B cell (primary cell): ENCODE measurements around the gene NIPAL4. TPM values are rescaled to one million over a fixed set of nuclear protein-coding genes. Genes with fewer than 3 reads are reported as not detected.
A peak's percentile ranks its signal among the peaks of the same experiment; 100 is the strongest.

Experiments
- ATAC-seq: fragments of 200-7000 bp; cut with Tn5 transposase; one replicate; pipeline ENCODE4 v1.10.0; 2021; ENCODE audit warnings: low read depth, mild to moderate bottlenecking, moderate number of reproducible peaks, moderate library complexity
- CTCF ChIA-PET: fragments of 350-600 bp; sonication (Branson Sonifier 250); formaldehyde crosslinking; loops from one replicate; lab custom pipeline; 2021; ENCODE audit warnings: antibody characterized with exemption, inconsistent platforms; lab: Charles Lee
- POLR2A ChIA-PET: fragments of 350-600 bp; sonication (Branson Sonifier 250); formaldehyde crosslinking; loops from one replicate; lab custom pipeline; 2021; ENCODE audit warnings: antibody characterized with exemption; lab: Charles Lee
- DNase-seq: peaks from one replicate; pipeline ENCODE4 v3.0.0; 2013
- H2AFZ ChIP-seq: 2 replicates; pipeline ENCODE4 v1.6.1; 2012; ENCODE audit warnings: mild to moderate bottlenecking, low read depth, low read length; ENCODE audit not compliant: insufficient read depth, poor library complexity, severe bottlenecking
- H3K27ac ChIP-seq, 2 donors: 1 replicate in 1 of 2; 2 replicates in 1 of 2; pipeline ENCODE4 v1.5.1; 2012 to 2013; ENCODE audit warnings: low read length in 2 of 2, mild to moderate bottlenecking in 2 of 2, moderate library complexity in 1 of 2
- H3K27me3 ChIP-seq, 4 experiments: fragments of 200-600 bp in 1 of 4; sonication (generic) in 1 of 4; replicated peaks in 1 of 4; 1 replicate in 2 of 4; 2 replicates in 2 of 4; pipeline versions ENCODE4 v1.6.1 to v1.7.0; 2013 to 2016; ENCODE audit warnings: low read length in 3 of 4, mild to moderate bottlenecking in 2 of 4, mixed read lengths in 1 of 4, moderate library complexity in 1 of 4; ENCODE audit not compliant: insufficient read depth in 4 of 4, control insufficient read depth in 3 of 4; ENCODE audit errors: control extremely low read depth in 1 of 4
- H3K36me3 ChIP-seq, 2 experiments: replicated peaks in 1 of 2; 1 replicate in 1 of 2; 2 replicates in 1 of 2; pipeline versions ENCODE4 v1.6.1 to v1.7.1; 2013; ENCODE audit warnings: low read length in 1 of 2; ENCODE audit not compliant: insufficient read depth in 2 of 2, control insufficient read depth in 1 of 2; ENCODE audit errors: control extremely low read depth in 1 of 2, extremely low read depth in 1 of 2
- H3K4me1 ChIP-seq, 2 donors: fragments of 200-600 bp in 1 of 2; sonication (generic) in 1 of 2; 1 replicate in 1 of 2; 2 replicates in 1 of 2; pipeline versions ENCODE4 v1.5.1 to v1.6.1; 2013 to 2017; ENCODE audit warnings: low read length in 2 of 2; ENCODE audit not compliant: control insufficient read depth in 2 of 2, insufficient read depth in 2 of 2
- H3K4me2 ChIP-seq: replicated peaks from 2 replicates; pipeline ENCODE3; 2012; ENCODE audit warnings: mild to moderate bottlenecking, low read depth, low read length; ENCODE audit not compliant: poor library complexity, severe bottlenecking
- H3K4me3 ChIP-seq, 5 experiments: fragments of 200-600 bp in 1 of 5; sonication (generic) in 1 of 5; 1 replicate in 3 of 5; 2 replicates in 2 of 5; pipeline versions ENCODE4 v1.5.1 to v1.7.0; 2011 to 2016; ENCODE audit warnings: low read length in 4 of 5, mild to moderate bottlenecking in 4 of 5, low read depth in 2 of 5, control low read depth in 1 of 5, moderate library complexity in 1 of 5; ENCODE audit not compliant: insufficient read depth in 1 of 5; ENCODE audit errors: control extremely low read depth in 1 of 5, extremely low read depth in 1 of 5
- H3K79me2 ChIP-seq: fragments of 200-600 bp; sonication (generic); one replicate; pipeline ENCODE4 v1.6.0; 2016; ENCODE audit warnings: low read length; ENCODE audit not compliant: control insufficient read depth, insufficient read depth
- H3K9ac ChIP-seq: fragments of 200-600 bp; sonication (generic); 2 replicates; pipeline ENCODE4 v1.6.1; 2017; ENCODE audit warnings: mild to moderate bottlenecking, low read length, moderate library complexity
- H3K9me3 ChIP-seq, 3 donors: one replicate each; pipeline versions ENCODE4 v1.6.1 to v1.7.1; 2013; ENCODE audit warnings: low read length in 2 of 3; ENCODE audit not compliant: control insufficient read depth in 2 of 3, insufficient read depth in 1 of 3; ENCODE audit errors: control extremely low read depth in 1 of 3
- H4K20me1 ChIP-seq: 2 replicates; pipeline ENCODE4 v1.6.0; 2012; ENCODE audit warnings: mild to moderate bottlenecking, low read length; ENCODE audit not compliant: insufficient read depth, control insufficient read depth, poor library complexity, severe bottlenecking
- H3K27ac Mint-ChIP-seq: one replicate; pipeline ENCODE4 v1.8.0; 2021; ENCODE audit warnings: mixed read lengths
- H3K27me3 Mint-ChIP-seq: one replicate; pipeline ENCODE4 v1.8.0; 2021; ENCODE audit warnings: mixed read lengths
- H3K4me1 Mint-ChIP-seq: one replicate; pipeline ENCODE4 v1.8.0; 2021; ENCODE audit warnings: mixed read lengths
- H3K4me3 Mint-ChIP-seq: one replicate; pipeline ENCODE4 v1.8.0; 2021; ENCODE audit warnings: mixed read lengths
- H3K9me3 Mint-ChIP-seq: one replicate; pipeline ENCODE4 v1.8.0; 2022; ENCODE audit warnings: mixed read lengths; ENCODE audit not compliant: insufficient read depth
- EZH2 ChIP-seq: IDR thresholded peaks from 2 replicates; pipeline ENCODE4 v1.6.1; 2012; ENCODE audit warnings: borderline replicate concordance, low read depth, mild to moderate bottlenecking, moderate library complexity, low read length; ENCODE audit not compliant: insufficient read depth, poor library complexity, severe bottlenecking
- WGBS: methylation state at CpG from one replicate; pipeline ENCODE4 v1.1.5; 2013; ENCODE audit warnings: missing lambda C conversion rate; ENCODE audit not compliant: insufficient coverage; 5-methylcytosine and 5-hydroxymethylcytosine counted together
- intact Hi-C: fragments of 100-400 bp; cut with micrococcal nuclease; formaldehyde crosslinking; loops from one replicate; pipeline ENCODE4 v1.10.0; 2022
- polyA plus RNA-seq: library from polyadenylated mRNA; depleted of rRNA; stranded (reverse); fragments of >200 nt; gene quantifications from 2 replicates; pipeline ENCODE4 v1.2.3, GENCODE V29; 2012
- total RNA-seq, 2 donors: library from RNA; stranded (reverse); fragments of 120-200 nt in 1 of 2; gene quantifications; 1 replicate in 1 of 2; 2 replicates in 1 of 2; pipeline versions ENCODE4 v1.2.3 to v1.2.4, GENCODE V29; 2013 to 2022
- TF ChIP-seq, protein P1 (sequence below): fragments of 200-600 bp; IDR thresholded peaks from one replicate; pipeline ENCODE4 v1.8.0; 2022; ENCODE audit warnings: antibody characterized with exemption, mild to moderate bottlenecking

NIPAL4 gene
- total and polyA plus RNA-seq, 2 donors (not counting 1 experiment from before 2014, with no cell fraction given): 4.6 to 6.4 TPM

DNA sequence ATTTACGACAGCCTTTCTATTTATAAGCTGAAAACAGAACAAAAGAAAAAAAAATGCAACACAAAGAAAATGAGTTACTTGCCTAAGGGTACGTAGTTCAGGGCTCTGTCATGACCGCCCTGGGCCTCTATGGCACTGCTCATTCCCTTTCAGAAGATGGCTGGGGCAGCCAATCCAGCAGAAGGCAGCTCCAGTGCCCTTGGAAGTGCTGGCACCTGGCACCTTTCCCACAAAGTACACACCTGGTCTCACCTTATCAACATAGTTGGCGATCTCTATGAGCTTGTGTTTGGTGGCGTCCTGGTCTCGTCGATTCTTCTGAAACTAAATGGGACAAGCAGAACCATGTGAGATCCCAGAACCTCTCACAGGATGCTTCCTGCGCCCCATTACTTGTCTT is 53.2 kb downstream of the NIPAL4 start:
- 94% methylated on average over 8 of the region's 8 CpGs for WGBS

DNA sequence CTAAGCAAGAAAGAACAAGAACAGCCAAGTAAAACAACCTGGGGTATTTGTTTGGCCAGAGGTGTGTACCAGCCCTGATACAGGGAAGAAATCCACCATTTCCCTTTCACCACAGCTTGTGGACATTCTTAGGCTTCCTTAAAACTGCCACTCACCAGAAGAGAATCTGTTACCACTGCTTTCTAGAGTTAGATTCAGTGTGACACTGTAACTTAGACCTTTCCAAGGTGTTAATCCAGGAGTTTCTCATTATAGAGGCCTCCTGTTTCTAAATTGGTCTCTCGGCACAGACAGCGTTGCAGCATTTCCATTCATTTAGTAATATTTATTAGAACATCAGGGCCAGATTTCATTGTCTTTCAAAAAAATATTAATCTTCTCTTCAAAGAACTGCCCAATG is 55.0 kb downstream of the NIPAL4 start:
- Histone ChIP-seq H2AFZ (no peak overlapping the region), H3K27ac (peak overlapping the region in 1 of 2 donors; percentile 83), H3K4me1 (peaks cover 33 to 34% of the 10 kb centered on the region in 2 donors), H3K27me3 (no peaks in the 10 kb centered on the region), H4K20me1 (no peaks in the 10 kb centered on the region), H3K9me3 (peaks cover 0 to 4% (median 0%) of the 10 kb centered on the region in 3 donors), H3K79me2 (peaks cover 60% of the 10 kb centered on the region), H3K4me3 (no peak overlapping the region), H3K36me3 (peaks cover 14 to 94% of the 10 kb centered on the region in 2 experiments), H3K9ac (no peak overlapping the region), H3K4me2 (no peak overlapping the region)
- peak overlapping the region; percentile 75 for H3K27ac Mint-ChIP-seq
- POLR2A ChIA-PET: interaction anchor here (0.6 kb wide), 1 partner anchor 19 kb away, joined by 7 read pairs; no protein-coding TSS in a partner anchor
- H3K27me3 Mint-ChIP-seq: no peaks in the 10 kb centered on the region
- CTCF ChIA-PET: interaction anchor here (1.1 to 1.7 kb wide), 2 partner anchors 11 to 203 kb away, joined by 3 to 7 read pairs; no protein-coding TSS in a partner anchor
- no peak for ATAC-seq
- H3K9me3 Mint-ChIP-seq: no peaks in the 10 kb centered on the region
- no peak for DNase-seq
- H3K4me1 Mint-ChIP-seq: peaks cover 61% of the 10 kb centered on the region
- intact Hi-C loops: loop anchor here (5.0 kb wide), 1 partner anchor 38 kb away; no protein-coding TSS in a partner anchor
- TF ChIP-seq EZH2: no peak
- TF ChIP-seq, protein P1, sequence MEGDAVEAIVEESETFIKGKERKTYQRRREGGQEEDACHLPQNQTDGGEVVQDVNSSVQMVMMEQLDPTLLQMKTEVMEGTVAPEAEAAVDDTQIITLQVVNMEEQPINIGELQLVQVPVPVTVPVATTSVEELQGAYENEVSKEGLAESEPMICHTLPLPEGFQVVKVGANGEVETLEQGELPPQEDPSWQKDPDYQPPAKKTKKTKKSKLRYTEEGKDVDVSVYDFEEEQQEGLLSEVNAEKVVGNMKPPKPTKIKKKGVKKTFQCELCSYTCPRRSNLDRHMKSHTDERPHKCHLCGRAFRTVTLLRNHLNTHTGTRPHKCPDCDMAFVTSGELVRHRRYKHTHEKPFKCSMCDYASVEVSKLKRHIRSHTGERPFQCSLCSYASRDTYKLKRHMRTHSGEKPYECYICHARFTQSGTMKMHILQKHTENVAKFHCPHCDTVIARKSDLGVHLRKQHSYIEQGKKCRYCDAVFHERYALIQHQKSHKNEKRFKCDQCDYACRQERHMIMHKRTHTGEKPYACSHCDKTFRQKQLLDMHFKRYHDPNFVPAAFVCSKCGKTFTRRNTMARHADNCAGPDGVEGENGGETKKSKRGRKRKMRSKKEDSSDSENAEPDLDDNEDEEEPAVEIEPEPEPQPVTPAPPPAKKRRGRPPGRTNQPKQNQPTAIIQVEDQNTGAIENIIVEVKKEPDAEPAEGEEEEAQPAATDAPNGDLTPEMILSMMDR: no peak
- H3K4me3 Mint-ChIP-seq: no peak overlapping the region
- no CpG with 5 or more reads among the region's 2 CpGs for whole genome bisulfite sequencing

More for the DNA sequence above, 53.2 kb downstream of the NIPAL4 start:
- Histone ChIP-seq H3K9me3 (peaks cover 0 to 4% (median 0%) of the 10 kb centered on the region in 3 donors), H3K79me2 (peaks cover 47% of the 10 kb centered on the region), H3K4me1 (peaks cover 48 to 50% of the 10 kb centered on the region in 2 donors), H2AFZ (no peak overlapping the region), H3K27me3 (no peaks in the 10 kb centered on the region), H4K20me1 (no peaks in the 10 kb centered on the region), H3K4me2 (no peak overlapping the region), H3K4me3 (no peak overlapping the region), H3K27ac (peak overlapping the region in 1 of 2 donors; percentile 83), H3K9ac (no peak overlapping the region), H3K36me3 (peaks cover 14 to 95% of the 10 kb centered on the region in 2 experiments)
- no peak for DNase-seq
- TF ChIP-seq EZH2: no peak
- TF ChIP-seq, protein P1: no peak
- Mint-ChIP-seq H3K4me1 (peaks cover 72% of the 10 kb centered on the region), H3K27ac (peak overlapping the region; percentile 84), H3K4me3 (no peak overlapping the region), H3K9me3 (no peaks in the 10 kb centered on the region), H3K27me3 (no peaks in the 10 kb centered on the region)
- no peak for ATAC-seq
- intact Hi-C loops: loop anchor here (5.0 kb wide), 1 partner anchor 36 kb away; no protein-coding TSS in a partner anchor
- ChIA-PET CTCF (interaction anchor here (0.9 to 2.0 kb wide), 2 partner anchors 9 to 215 kb away, joined by 3 to 5 read pairs; no protein-coding TSS in a partner anchor), POLR2A (interaction anchor here (1.1 kb wide), 1 partner anchor 53 kb away, joined by 3 read pairs; no protein-coding TSS in a partner anchor)
